Measurements from ENCODE around the gene SVIL. TPM values are rescaled to one million over a fixed set of nuclear protein-coding genes. Genes with fewer than 3 reads are reported as not detected.

Gene SVIL
- total RNA-seq, 2 donors from 2014 or later, result 92.9 to 524 TPM

DNA sequence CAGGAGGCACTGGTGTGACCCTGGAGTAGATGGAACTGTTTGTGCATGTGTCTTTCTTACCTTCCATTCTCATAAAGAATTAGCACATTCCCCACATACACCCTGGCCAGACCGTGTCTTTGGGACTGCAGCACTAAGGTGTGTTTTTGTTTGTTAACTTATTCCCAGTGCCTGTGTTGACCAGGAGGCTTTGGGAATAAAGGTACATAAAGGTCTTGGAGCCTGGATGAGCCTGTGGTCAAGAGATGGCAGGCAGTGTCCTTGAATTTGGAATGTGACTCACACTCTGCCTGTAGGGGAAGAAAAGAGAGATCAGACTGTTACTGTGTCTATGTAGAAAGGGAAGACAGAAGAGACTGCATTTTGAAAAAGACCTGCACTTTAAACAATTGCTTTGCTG is 208.4 kb downstream of the SVIL start:
- H3K9me3 ChIP-seq, result no peaks in the 10 kb centered on the region
- intact Hi-C loops (cut with DNase I), result no loop called here
- 48% methylated on average over 1 of the region's 1 CpG for WGBS
- no peak for DNase-seq (ENCODE audit: low spot score)
- TF ChIP-seq, protein P1, sequence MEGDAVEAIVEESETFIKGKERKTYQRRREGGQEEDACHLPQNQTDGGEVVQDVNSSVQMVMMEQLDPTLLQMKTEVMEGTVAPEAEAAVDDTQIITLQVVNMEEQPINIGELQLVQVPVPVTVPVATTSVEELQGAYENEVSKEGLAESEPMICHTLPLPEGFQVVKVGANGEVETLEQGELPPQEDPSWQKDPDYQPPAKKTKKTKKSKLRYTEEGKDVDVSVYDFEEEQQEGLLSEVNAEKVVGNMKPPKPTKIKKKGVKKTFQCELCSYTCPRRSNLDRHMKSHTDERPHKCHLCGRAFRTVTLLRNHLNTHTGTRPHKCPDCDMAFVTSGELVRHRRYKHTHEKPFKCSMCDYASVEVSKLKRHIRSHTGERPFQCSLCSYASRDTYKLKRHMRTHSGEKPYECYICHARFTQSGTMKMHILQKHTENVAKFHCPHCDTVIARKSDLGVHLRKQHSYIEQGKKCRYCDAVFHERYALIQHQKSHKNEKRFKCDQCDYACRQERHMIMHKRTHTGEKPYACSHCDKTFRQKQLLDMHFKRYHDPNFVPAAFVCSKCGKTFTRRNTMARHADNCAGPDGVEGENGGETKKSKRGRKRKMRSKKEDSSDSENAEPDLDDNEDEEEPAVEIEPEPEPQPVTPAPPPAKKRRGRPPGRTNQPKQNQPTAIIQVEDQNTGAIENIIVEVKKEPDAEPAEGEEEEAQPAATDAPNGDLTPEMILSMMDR (IDR thresholded peaks at IDR 0.05), result no peak
- TF ChIP-seq POLR2A (IDR thresholded peaks at IDR 0.05) (no peak), POLR2AphosphoS5 (IDR thresholded peaks at IDR 0.05) (no peak)
- H3K4me1 ChIP-seq (replicated peaks), result no peaks in the 10 kb centered on the region
- H3K27me3 ChIP-seq (replicated peaks; ENCODE audit: insufficient read depth), result no peaks in the 10 kb centered on the region
- no peak overlapping the region for H3K27ac ChIP-seq
- H3K4me3 ChIP-seq, result no peak overlapping the region
- H3K36me3 ChIP-seq, result peaks cover 0 to 3% of the 10 kb centered on the region in 2 donors

- no peak overlapping the region for H3K4me3 ChIP-seq
- 98% methylated on average over 3 of the region's 3 CpGs for WGBS
- no peak overlapping the region for H3K27ac ChIP-seq
- H3K4me1 ChIP-seq (replicated peaks), result no peaks in the 10 kb centered on the region
- DNase-seq (ENCODE audit: low spot score), result no peak
- TF ChIP-seq, protein P1 (IDR thresholded peaks at IDR 0.05), result no peak
- TF ChIP-seq POLR2A (IDR thresholded peaks at IDR 0.05), result no peak
- intact Hi-C loops (cut with DNase I), result no loop called here
- H3K9me3 ChIP-seq, result no peaks in the 10 kb centered on the region
- H3K27me3 ChIP-seq (replicated peaks; ENCODE audit: insufficient read depth), result no peaks in the 10 kb centered on the region
- H3K36me3 ChIP-seq, result peaks cover 0 to 16% of the 10 kb centered on the region in 2 donors
Measured at GRCh38 chr10:29424017-29424416, 210.8 kb downstream of the SVIL start.

DNA sequence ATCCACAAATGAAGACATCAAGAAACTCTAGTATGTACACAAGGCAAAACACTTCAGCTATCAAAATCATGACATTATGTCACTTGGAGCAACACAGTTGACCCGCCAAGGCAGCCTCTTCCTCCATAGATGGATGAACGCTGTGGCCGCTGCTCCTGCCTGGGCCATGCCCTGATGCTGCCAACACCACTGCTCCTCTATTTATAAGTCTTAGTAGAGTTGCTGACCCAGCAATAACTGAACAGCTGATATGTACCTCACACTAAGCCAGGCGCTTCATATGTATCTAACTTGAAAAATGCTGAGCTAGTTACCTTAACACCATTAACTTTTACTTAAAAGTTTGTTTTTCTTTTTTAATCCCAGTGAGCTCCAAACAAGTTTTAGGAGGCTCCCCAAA is 214.0 kb downstream of the SVIL start:
- 98% methylated on average over 4 of the region's 4 CpGs for WGBS
- no peak overlapping the region for H3K27ac ChIP-seq
- no peak overlapping the region for H3K4me3 ChIP-seq
- H3K36me3 ChIP-seq, result peaks cover 0 to 16% of the 10 kb centered on the region in 2 donors
- H3K9me3 ChIP-seq, result no peaks in the 10 kb centered on the region
- intact Hi-C loops (cut with DNase I), result no loop called here
- no peaks in the 10 kb centered on the region for H3K4me1 ChIP-seq (replicated peaks)
- DNase-seq (ENCODE audit: low spot score), result no peak
- no peaks in the 10 kb centered on the region for H3K27me3 ChIP-seq (replicated peaks; ENCODE audit: insufficient read depth)
- TF ChIP-seq POLR2A (IDR thresholded peaks at IDR 0.05) (no peak), POLR2AphosphoS5 (IDR thresholded peaks at IDR 0.05) (no peak)
- TF ChIP-seq, protein P1 (IDR thresholded peaks at IDR 0.05), result no peak

DNA sequence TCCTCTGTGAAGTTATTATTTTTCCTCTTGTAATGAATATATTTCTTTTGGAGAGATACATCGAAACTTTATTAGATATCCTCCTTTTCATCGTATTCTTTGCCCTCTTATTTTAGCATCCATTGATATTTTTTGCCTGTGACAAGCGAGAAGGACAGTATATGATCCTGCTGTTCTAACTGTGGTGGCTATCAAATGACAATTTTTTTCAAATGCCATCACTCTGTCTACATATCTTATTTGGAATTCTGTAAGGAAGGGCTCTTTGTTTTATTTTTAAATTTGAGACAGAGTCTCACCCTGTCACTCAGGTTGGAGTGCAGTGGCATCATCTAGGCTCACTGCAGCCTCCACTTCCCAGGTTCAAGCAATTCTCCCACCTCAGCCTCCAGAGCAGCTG is 217.4 kb downstream of the SVIL start:
- 85% methylated on average over 3 of the region's 3 CpGs for WGBS
- no peaks in the 10 kb centered on the region for H3K9me3 ChIP-seq
- no peaks in the 10 kb centered on the region for H3K4me1 ChIP-seq (replicated peaks)
- H3K27me3 ChIP-seq (replicated peaks; ENCODE audit: insufficient read depth), result no peaks in the 10 kb centered on the region
- DNase-seq (ENCODE audit: low spot score), result no peak
- intact Hi-C loops (cut with DNase I), result no loop called here
- no peak overlapping the region for H3K4me3 ChIP-seq
- TF ChIP-seq POLR2AphosphoS5 (IDR thresholded peaks at IDR 0.05) (no peak), POLR2A (IDR thresholded peaks at IDR 0.05) (no peak)
- TF ChIP-seq, protein P1 (IDR thresholded peaks at IDR 0.05), result no peak
- no peak overlapping the region for H3K27ac ChIP-seq
- peaks cover 0 to 16% of the 10 kb centered on the region in 2 donors for H3K36me3 ChIP-seq

DNA sequence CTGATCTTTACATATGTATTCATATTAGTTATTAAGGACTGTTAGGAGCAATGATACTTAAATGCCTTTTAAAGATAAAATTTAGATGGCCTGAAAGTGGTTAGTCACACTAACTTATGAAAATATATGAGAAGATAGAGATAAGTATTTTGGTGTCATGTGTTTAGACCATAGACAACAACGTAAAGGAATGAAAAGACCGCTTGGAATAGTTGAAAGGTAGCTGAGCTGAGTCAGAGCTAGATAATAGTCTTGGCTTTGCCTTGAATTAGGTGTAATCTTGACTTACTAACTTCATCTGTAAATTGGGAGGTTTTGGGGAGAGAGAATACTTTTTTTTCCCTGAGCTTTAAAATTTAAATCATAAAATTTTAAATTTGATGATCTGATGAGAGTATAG is 218.9 kb downstream of the SVIL start:
- H3K27me3 ChIP-seq (replicated peaks; ENCODE audit: insufficient read depth), result no peaks in the 10 kb centered on the region
- WGBS, result 85% methylated on average over 2 of the region's 2 CpGs
- no peak for DNase-seq (ENCODE audit: low spot score)
- H3K27ac ChIP-seq, result no peak overlapping the region
- intact Hi-C loops (cut with DNase I), result no loop called here
- TF ChIP-seq POLR2A (IDR thresholded peaks at IDR 0.05) (no peak), POLR2AphosphoS5 (IDR thresholded peaks at IDR 0.05) (no peak)
- TF ChIP-seq, protein P1 (IDR thresholded peaks at IDR 0.05), result no peak
- H3K9me3 ChIP-seq, result no peaks in the 10 kb centered on the region
- H3K4me3 ChIP-seq, result no peak overlapping the region
- peaks cover 0 to 8% of the 10 kb centered on the region in 2 donors for H3K36me3 ChIP-seq
- H3K4me1 ChIP-seq (replicated peaks), result no peaks in the 10 kb centered on the region
